ENCODE results near the gene MB21D2.

MB21D2 gene

DNA sequence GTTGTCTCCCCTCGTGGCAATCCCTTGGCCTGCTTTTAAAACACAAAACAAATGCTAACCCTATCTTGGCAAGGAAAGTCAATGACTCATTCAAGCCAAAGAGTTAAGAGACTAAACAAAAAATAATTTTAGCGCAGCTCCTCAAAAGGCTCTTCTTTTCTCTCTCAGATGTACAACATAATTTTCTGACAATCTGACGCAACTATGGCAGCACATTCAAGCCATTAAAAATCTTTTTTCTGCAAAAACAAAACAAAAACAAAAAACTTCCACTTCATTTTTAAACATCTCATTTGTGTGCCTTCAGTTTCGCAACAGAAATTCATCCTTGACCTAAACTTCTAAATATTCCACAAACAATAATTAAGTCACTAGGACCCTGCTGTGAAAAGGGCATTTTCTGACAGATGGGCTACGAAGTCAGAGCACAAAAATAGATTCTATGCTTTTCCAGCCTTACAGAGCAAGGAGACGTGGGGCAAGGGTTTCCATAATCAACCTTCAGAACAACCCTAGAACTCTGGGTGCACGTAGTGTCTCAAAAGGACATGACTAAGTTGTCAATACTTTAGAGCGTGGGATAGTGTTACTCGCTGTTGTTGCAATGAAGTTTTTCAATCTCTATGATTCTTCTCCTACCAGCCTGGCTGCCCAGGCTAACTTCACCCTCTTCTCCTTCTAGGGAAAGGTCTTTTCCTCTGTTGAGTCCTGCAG is 84.3 kb downstream of the MB21D2 start:
- peak; percentile 82 to 89 for DNase-seq (ENCODE audit: low read depth in 2 of 2)
- TF ChIP-seq, protein P1, sequence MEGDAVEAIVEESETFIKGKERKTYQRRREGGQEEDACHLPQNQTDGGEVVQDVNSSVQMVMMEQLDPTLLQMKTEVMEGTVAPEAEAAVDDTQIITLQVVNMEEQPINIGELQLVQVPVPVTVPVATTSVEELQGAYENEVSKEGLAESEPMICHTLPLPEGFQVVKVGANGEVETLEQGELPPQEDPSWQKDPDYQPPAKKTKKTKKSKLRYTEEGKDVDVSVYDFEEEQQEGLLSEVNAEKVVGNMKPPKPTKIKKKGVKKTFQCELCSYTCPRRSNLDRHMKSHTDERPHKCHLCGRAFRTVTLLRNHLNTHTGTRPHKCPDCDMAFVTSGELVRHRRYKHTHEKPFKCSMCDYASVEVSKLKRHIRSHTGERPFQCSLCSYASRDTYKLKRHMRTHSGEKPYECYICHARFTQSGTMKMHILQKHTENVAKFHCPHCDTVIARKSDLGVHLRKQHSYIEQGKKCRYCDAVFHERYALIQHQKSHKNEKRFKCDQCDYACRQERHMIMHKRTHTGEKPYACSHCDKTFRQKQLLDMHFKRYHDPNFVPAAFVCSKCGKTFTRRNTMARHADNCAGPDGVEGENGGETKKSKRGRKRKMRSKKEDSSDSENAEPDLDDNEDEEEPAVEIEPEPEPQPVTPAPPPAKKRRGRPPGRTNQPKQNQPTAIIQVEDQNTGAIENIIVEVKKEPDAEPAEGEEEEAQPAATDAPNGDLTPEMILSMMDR (IDR thresholded peaks at IDR 0.05; ENCODE audit: low read depth, low read length) = no peak
- peak overlapping the region in 1 of 2 donors; percentile 16 for H3K4me3 ChIP-seq (replicated peaks in 1 of 2; ENCODE audit: low read depth in 2 of 2, low read length in 2 of 2)

DNA sequence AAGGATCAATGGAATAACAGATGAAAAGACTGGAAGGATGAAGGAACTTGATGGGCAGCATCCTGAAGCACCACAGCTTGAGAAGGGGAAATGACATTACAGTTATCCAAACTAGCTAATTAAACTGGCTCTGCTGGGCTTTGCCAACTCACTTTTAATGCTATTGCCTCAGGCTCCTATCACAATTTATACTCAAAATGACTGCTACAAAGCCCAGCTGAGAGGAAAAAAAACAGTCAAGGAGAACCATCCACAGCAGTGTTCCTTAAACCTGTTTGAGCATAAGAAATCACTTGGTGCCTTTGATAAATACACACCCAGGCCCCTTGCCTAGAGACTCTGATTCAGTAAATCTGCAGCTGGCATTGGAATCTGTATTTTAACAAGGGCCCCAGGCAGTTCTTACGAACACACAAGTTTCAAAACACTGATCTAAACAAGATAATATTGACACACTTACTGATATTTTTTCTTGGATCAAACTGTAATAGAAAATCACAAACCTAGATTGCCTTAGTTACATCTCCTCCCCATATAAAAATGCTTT is 85.8 kb downstream of the MB21D2 start:
- H3K4me3 ChIP-seq (replicated peaks in 1 of 2; ENCODE audit: low read depth in 2 of 2, low read length in 2 of 2) = no peak overlapping the region
- TF ChIP-seq, protein P1 (IDR thresholded peaks at IDR 0.05; ENCODE audit: low read depth, low read length) = no peak
- no peak for DNase-seq (ENCODE audit: low read depth in 2 of 2)

DNA sequence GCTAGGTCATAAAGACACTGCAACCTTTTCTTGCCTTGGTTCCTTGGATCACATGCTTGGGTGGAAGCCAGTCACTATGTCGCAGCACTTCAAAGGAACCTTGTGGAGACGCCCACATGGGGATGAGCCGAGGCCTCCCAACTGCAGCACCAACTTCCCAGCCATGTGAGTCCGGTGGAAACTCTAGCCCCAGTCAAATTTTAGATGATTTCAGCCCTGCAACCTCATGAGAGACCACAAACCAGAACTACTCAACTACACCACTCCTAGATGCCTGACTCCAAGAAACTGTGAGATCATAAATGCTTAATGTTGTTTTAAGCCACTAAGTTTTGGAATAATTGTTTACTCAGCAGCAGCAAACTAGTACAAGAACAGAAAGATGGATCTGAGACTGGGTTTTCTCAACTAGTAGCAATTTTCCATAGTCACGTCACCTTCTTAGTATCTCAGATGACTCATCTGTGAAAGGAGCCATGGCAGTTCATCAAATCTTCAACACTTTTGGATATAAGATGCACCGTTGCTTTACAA is 86.5 kb downstream of the MB21D2 start:
- H3K4me3 ChIP-seq (replicated peaks in 1 of 2; ENCODE audit: low read depth in 2 of 2, low read length in 2 of 2) = no peak overlapping the region
- DNase-seq (ENCODE audit: low read depth in 2 of 2) = peak; percentile 74 to 92
- TF ChIP-seq, protein P1 (IDR thresholded peaks at IDR 0.05; ENCODE audit: low read depth, low read length) = no peak

DNA sequence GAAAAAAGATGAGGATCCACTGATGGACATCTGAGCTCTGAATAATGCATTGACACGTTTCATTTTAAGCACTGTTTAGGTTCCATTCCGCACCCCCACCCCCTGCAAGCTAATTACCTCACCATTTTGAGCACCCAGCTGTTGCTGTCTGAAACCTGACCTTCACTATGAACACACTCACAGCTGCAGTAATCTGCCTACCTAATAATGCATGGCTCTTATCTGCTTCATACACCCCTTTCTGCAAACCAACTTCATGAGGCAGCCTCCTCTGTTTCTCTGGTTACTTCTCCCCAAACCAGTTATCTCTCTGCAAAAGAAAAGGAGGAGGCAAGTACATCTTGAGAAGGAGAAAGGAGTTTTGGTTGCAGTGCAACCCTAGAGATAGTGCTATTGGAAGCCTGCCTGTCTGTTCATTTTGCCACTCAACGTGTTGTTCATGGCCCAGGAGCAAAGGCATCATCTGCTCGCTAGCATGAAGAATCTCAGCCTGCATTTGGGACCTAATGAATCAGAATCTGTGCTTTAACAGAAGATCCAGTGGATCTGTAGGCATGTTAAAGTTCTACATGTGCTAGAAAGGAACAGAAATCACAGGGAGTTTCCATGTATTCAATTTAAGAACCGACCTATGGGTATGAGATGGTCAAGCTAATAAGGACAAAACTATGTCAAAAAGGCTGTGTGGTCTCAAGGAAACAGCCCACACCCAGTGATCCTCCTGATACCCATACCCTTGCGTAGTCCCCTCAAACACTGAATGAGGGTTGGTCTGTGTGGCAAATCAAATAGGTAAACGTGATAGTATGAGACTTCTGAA is 87.2 kb downstream of the MB21D2 start:
- no peak overlapping the region for H3K4me3 ChIP-seq (replicated peaks in 1 of 2; ENCODE audit: low read depth in 2 of 2, low read length in 2 of 2)
- DNase-seq (ENCODE audit: low read depth in 2 of 2) = no peak
- TF ChIP-seq, protein P1 (IDR thresholded peaks at IDR 0.05; ENCODE audit: low read depth, low read length) = no peak

DNA sequence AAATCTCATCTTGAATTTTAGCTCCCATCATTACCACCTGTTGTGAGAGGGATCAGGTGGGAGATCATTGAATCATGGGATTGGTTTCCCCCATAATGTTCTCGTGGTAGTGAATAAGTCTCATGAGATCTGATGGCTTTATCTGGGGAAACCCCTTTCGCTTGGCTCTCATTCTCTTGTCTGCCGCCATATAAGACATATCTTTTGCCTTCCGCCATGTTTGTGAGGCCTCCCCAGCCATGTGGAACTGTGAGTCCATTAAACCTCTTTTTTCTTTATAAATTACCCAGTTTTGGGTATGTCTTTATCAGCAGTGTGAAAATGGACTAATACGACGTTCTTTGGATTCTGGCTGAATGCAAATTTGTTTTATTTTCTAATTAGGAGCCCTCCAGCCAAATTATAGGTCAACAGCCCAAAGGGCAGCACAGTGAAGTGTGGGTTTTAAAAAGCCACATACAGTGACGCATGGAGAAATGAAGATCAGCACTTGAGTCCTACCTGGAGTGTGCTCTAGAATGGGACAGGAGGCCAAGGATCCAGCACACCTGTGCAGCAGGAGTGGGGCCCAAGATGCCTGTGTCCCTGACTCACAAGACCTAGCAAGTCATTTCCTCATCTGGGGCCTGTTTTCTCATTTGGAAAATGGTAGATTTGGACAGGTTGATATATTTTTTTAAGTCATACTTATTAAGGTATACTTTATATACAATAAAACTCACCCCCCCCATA is 89.6 kb downstream of the MB21D2 start:
- no peak overlapping the region for H3K4me3 ChIP-seq (replicated peaks in 1 of 2; ENCODE audit: low read depth in 2 of 2, low read length in 2 of 2)
- DNase-seq (ENCODE audit: low read depth in 2 of 2) = no peak
- TF ChIP-seq, protein P1 (IDR thresholded peaks at IDR 0.05; ENCODE audit: low read depth, low read length) = no peak

DNA sequence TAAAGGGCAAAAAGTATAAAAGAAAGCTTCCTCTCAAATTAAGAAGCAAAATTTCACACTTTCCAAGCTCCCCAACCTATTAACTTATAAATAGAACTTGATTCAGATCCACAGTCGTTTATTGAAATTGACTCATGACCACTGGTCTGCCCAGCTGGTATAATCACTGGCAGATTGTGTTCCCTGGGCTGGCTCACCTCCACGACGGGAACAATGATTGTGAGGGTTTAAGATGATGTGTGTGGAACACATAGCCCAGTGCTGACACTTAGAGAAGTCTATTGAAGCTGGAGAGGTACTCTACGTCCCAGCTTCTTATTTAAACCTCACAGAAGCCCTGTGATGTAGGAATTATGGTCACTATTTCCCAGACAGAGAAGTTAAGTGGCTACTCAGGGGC is 90.4 kb downstream of the MB21D2 start:
- H3K4me3 ChIP-seq (replicated peaks in 1 of 2; ENCODE audit: low read depth in 2 of 2, low read length in 2 of 2) = no peak overlapping the region
- TF ChIP-seq, protein P1 (IDR thresholded peaks at IDR 0.05; ENCODE audit: low read depth, low read length) = no peak
- peak in 1 of 2 donors; percentile 41 for DNase-seq (ENCODE audit: low read depth in 2 of 2)

All from cardiac fibroblast (primary cell).